Epithelial cell of proximal tubule (primary cell): ENCODE results near the gene MYBPH. TPM values are rescaled to one million over a fixed set of nuclear protein-coding genes. Genes with fewer than 3 reads are reported as not detected.

Experiments
- DNase-seq: peaks from one replicate; pipeline ENCODE4 v3.0.0-alpha.2; 2011; ENCODE audit warnings: low read depth
- H3K4me3 ChIP-seq: 2 replicates; pipeline ENCODE4 v1.5.1; 2011; ENCODE audit warnings: low read depth, mild to moderate bottlenecking, low read length
- CTCF ChIP-seq: conservative IDR thresholded peaks from 2 replicates; pipeline ENCODE4 v1.5.1; 2012; ENCODE audit warnings: low read depth, mild to moderate bottlenecking, low read length
- total RNA-seq: library from RNA; depleted of rRNA; stranded (reverse); fragments of >200 nt; gene quantifications from 2 replicates; pipeline ENCODE4 v1.2.3, GENCODE V29; 2015

Gene MYBPH
- total RNA-seq, 1 donor from 2014 or later = not detected

GRCh38 chr1:203186446-203187303, 11.0 kb upstream of the MYBPH start, which contains the start of gene CHI3L1:
CHI3L1 (minus strand) TSS chr1:203186704; CDS start chr1:203186623, 81 bp downstream.
- TF ChIP-seq CTCF = no peak
- H3K4me3 ChIP-seq = no peak within 1 kb of the TSS
- no peak for DNase-seq

DNA sequence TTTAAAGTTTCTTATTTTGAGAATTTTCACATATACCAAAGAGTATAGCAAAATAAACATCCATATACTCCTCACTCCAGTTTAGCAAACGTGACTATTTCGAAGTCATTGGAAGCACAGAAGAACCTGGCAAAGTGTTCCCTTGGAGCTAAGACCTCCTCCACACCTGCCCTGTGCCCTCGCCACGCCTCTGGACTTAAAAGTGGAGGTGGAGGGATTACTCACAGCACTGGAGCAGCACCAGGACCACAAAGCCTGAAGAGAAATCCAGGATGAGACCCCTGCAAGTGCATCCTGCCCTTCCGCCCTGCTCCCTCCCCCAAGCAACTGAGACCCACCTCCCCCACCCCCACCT, 10.4 kb upstream of the MYBPH start:
- H3K4me3 ChIP-seq = no peak overlapping the region
- DNase-seq = no peak
- TF ChIP-seq CTCF = no peak

- TF ChIP-seq CTCF = no peak
- H3K4me3 ChIP-seq = no peak overlapping the region
- no peak for DNase-seq
These were observed 10.0 kb upstream of the MYBPH start for GRCh38 chr1:203185585-203185984.

GRCh38 chr1:203185061-203185461, 9.4 kb upstream of the MYBPH start:
- no peak overlapping the region for H3K4me3 ChIP-seq
- no peak for DNase-seq
- no peak for TF ChIP-seq CTCF

- no peak for DNase-seq
- no peak for TF ChIP-seq CTCF
- H3K4me3 ChIP-seq = no peak overlapping the region
These were observed 8.8 kb upstream of the MYBPH start for GRCh38 chr1:203184467-203184866.

GRCh38 chr1:203183828-203184227, 8.2 kb upstream of the MYBPH start:
- DNase-seq = no peak
- no peak for TF ChIP-seq CTCF
- no peak overlapping the region for H3K4me3 ChIP-seq
